Stimulated activated CD8-positive, alpha-beta memory T cell treated with anti-CD3 and anti-CD28 coated beads, Interleukin-15, amount 100 ng/mL, for 4 hours (primary cell): ENCODE measurements around the gene RASGEF1B.
A peak's percentile ranks its signal among the peaks of the same experiment; 100 is the strongest.

Experiments used
- DNase-seq, 2 donors: peaks; one replicate each; pipeline ENCODE4 v3.0.0-alpha.2; 2020; ENCODE audit warnings: low read depth in 2 of 2

Gene RASGEF1B

GRCh38 chr4:81471588-81472280, at the start of gene RASGEF1B:
Gene RASGEF1B, minus strand, starts transcription at chr4:81471907. Its CDS starts 12,399 bp downstream, at chr4:81459508.
- DNase-seq = peak; percentile 90 to 97

- DNase-seq = no peak
Observed at GRCh38 chr4:81519856-81520255, 48.1 kb upstream of the RASGEF1B start.

GRCh38 chr4:81519427-81519773, 47.7 kb upstream of the RASGEF1B start:
- DNase-seq = no peak

- DNase-seq = no peak
Observed at GRCh38 chr4:81518762-81519426, 47.2 kb upstream of the RASGEF1B start.

GRCh38 chr4:81516241-81516640, 44.5 kb upstream of the RASGEF1B start:
- DNase-seq = no peak

GRCh38 chr4:81512757-81513501, 41.2 kb upstream of the RASGEF1B start:
- no peak for DNase-seq

GRCh38 chr4:81512001-81512756, 40.5 kb upstream of the RASGEF1B start:
- DNase-seq = no peak

- DNase-seq = no peak
Observed at GRCh38 chr4:81510643-81511178, 39.0 kb upstream of the RASGEF1B start.

- no peak for DNase-seq
Observed at GRCh38 chr4:81509822-81510221, 38.1 kb upstream of the RASGEF1B start.

- no peak for DNase-seq
Observed at GRCh38 chr4:81509191-81509590, 37.5 kb upstream of the RASGEF1B start.

- DNase-seq = no peak
Observed at GRCh38 chr4:81508411-81509185, 36.9 kb upstream of the RASGEF1B start.

GRCh38 chr4:81507530-81507929, 35.8 kb upstream of the RASGEF1B start:
- DNase-seq = no peak

- no peak for DNase-seq
Observed at GRCh38 chr4:81506731-81507130, 35.0 kb upstream of the RASGEF1B start.

GRCh38 chr4:81505726-81506125, 34.0 kb upstream of the RASGEF1B start:
- no peak for DNase-seq

GRCh38 chr4:81505004-81505598, 33.4 kb upstream of the RASGEF1B start:
- peak; percentile 36 to 55 for DNase-seq

GRCh38 chr4:81504112-81505003, 32.7 kb upstream of the RASGEF1B start:
- no peak for DNase-seq

- DNase-seq = no peak
Observed at GRCh38 chr4:81503586-81503985, 31.9 kb upstream of the RASGEF1B start.

- DNase-seq = no peak
Observed at GRCh38 chr4:81502564-81502963, 30.9 kb upstream of the RASGEF1B start.

GRCh38 chr4:81499840-81500239, 28.1 kb upstream of the RASGEF1B start:
- DNase-seq = no peak
